NCI-H748 treated with DMSO at 0.1 percent for 48 hours (cell line): ENCODE results near the gene PSMB2.

Source experiments
- DNase-seq: peaks from one replicate; lab custom pipeline; 2025; lab: John Stamatoyannopoulos, UW

The PSMB2 gene

DNA sequence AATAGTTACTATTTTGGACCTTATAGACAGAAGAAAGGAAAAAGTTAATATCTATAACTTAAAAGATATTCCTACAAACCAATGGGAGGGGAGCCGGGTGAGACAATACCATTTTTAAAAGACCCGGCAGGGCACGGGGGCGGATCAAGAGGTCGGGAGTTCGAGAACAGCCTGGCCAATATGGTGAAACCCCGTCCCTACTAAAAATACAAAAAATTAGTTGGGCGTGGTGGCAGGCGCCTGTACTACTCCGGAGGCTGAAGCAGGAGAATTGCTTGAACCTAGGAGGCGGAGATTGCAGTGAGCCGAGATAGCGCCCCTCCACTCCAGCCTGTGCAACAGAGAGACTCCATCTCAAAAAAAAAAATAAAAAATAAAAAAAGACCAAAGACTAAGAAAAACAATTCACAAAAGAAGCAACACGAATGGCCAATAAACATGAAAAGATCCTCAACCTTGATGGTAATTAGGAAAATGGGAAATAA, 1.2 kb upstream of the PSMB2 start:
- DNase-seq: no peak

DNA sequence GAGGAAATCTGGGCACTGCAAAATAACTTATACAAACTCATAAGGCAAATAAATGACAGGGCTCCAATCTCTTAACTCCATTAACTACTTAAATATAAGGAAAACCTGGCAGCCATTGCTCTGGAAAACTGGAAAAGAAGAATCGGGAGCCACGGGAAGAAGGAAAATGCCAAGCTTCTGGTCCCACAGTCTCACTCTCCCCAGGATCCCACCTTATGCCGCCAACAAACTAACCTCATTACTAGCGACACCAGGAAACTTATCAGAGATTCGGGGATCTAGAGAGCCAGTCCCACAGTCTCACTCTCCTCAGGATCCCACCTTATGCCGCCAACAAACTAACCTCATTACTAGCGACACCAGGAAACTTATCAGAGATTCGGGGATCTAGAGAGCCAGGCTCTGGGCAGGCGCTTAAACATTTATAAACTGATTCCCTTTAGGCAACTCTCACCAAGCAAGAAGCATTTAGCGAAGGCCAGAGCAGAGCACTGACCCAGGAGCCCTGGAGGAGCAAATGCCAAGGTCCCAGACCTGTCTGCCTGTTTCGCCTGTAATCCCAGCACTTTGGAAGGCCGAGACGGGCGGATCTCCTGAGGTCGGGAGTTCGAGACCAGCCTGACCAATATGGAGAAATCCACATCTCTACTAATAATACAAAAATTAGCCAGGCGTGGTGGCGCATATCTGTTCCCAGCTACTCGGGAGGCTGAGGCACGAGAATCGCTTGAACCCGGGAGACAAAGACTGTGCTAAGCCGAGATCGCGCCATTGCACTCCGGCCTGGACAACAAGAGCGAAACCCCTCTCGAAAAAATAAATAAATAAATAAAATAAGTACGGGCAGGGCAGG, 720 bp downstream of the PSMB2 start:
- no peak for DNase-seq

DNA sequence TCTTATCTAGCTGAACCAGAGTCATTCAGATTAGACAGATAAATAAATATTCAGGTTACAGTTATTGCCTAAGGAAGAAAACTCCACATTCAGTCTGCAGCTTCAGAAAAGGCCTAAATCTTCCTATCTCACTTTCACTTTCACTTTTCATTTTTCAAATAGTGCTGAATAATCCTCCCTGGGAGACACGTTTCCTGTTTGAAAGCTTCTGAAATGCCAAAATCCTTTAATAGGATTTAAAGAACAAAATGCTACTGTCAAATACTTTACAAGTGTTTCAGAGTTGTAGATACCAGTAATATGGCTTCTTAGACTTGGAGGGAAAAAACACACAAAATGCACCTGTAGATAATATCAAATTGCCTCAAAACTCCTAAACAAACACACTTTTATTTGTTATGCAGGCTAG, 3.9 kb downstream of the PSMB2 start:
- DNase-seq: no peak

DNA sequence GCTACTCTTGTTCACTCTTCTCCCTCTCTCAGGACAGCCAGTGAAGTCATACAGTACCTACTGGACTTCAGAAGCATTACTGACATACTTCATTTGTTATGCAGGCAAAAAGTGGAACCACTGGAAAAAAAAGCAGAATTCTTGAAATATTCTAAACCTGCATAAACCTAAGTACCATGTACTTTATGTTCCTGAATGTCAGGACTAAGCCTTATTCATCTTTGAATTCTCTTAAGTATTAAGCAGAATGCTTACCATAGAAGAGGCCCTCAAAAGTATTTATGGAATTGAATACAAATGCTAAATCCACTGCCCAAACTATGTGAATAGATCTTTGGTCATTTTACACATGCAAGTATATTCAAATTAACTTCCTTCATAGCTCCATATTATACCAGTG, 7.8 kb downstream of the PSMB2 start:
- no peak for DNase-seq

DNA sequence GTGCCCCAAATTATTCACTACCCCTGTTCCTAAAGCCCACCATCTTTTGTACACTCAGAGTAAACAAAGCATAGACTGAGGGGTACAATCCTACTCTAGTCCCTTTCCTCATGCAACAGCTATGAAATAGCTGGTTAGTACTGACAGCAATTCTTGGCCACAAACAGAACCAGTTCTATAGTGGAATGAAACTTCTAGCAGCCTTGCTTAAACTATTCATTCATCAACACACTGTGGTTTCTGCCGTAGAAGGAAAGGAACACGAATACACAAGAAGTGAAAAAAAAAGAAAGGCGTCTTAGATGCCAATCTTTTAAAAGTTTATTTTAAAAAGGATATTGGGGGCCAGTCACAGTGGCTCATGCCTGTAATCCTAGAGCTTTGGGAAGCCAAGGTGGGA, 9.9 kb downstream of the PSMB2 start:
- DNase-seq: no peak

DNA sequence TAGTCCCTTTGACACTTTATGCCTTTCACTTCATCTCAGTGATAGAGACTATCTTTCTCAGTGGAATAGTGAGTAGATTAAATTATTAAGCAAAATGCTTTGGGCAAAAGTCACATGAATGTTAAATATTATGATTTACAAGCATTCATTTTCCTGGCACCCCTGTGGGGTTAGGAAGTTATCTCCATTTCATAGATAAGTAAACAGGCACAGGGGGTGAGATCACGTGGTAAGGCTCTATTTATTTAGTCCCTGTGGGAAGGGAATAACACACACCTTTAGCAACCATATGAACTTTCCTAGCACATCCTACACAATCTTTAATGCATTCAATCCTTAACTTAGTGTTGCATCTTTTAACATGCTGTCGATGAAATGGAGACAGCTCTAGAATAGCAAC, 12.3 kb downstream of the PSMB2 start:
- no peak for DNase-seq

DNA sequence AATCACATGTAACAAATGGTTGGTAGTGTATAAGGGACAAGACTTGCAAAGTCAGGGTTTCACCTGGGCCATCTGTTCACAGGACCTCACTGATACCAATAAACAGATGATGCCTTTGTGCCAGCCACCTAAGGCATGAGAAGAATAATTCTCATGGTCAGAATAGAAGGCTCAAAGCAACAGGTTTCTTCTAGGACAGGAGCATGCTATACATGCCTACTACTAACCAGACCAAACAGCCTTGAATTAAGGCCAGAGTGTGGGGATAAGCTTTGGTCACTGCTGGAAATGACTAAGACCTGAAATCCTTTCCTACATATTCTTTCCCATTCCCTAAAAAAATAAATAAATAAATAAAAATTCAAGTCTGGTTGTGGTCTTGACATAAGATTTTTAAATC, 17.5 kb downstream of the PSMB2 start:
- no peak for DNase-seq

DNA sequence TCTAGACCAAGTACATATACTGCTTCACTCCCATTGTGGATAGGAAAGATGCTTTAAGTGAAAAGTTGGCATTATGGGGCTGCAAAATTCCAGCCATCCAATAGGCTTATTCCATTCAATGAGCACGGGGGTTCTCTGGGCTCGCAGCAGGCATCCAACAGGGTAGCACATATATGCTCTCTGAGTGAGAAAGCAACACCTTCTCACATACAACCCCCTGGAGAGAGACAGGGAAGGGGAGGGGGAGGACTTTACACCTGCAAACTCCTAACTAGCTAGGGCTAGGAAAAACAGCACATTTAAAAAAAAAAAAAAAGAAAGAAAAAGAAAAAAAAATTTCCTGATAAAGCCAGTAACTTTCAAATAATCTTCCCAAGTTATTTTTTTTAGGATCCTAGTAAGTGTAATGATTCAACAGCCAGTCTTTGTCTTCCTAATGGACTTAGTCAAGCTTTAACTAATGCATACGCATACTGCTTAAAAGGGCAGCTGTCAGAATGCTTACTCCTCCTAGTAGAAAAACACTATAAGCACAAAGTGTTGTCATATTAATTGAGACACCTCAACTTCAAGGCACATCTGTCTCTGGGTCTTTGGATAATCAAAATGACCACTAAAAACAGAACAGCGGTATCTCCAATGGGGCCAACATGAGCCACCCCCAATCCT, 18.7 kb downstream of the PSMB2 start:
- no peak for DNase-seq

DNA sequence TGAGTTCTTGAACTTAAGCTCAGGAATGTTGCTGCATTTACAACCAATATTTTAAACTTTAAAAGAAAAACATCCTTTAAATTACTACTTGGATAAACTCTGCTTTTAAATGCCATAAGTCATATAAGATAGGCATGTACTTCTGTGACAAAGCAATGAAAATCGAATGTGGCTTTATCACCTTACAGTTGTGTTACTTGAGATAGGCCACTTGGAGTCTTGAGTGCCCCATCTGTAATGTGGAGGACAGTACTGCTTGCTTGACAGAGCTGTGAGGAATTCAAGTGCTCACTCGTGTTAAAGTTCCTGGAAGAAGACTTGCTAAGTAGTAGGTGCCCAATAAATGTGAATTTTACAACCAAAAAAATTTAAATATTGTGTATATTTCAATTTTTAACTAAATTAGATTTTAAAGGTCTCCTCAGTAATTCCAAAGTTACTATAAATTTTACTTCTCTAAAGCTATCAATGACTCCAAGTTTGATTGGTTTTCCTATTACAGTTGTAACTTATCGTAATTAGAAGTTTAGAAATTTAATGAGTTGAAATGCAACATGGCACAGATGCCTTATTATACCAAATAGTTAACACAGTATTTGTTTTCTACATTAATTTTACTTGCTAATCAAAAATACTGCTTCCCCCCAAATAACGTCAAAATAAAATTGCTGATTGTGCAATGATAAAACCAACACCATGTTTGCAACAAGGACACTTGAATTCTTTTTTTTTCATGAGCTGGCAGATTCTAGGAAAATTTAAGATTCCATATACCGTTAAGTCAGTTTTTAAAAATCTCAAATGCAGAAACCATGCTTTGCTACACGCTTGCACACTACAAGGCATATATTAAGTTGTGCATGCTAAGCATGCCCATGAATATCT, 21.8 kb downstream of the PSMB2 start:
- no peak for DNase-seq

DNA sequence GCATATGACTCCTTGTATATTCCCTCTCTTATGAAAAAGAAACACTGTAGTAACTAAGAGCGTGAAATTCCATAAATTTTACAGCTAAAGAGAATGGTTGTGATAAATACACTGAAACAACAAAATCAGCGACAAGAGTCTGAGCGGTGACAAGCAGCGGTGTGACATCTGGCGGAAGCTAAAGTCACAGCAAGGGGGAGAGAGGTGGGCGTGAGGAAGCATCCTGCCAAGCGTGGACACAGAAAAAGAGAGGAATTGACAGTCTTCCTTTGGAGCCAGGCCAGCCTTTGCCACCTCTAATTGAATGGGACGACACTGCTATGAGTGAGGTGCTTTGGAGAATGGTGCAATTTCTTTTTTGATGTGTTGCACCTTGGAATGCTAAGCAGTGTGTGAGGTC, 25.9 kb downstream of the PSMB2 start:
- no peak for DNase-seq

DNA sequence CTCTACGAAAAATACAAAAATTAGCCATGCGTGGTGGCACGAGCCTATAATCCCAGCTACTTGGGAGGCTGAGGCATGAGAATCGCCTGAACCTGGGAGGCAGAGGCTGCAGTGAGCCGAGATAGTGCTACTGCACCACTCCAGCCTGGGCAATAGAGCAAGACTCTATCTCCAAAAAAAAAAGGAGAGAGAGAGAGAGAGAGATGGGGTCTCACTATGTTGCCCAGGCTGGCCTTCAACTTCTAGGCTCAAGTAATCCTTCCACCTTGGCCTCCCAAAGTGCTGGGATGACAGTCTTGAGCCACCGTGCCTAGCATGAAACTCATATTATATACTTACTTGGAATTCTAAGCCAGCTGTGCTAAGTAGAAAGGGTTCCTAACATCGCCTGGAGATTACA, 29.7 kb downstream of the PSMB2 start:
- no peak for DNase-seq

DNA sequence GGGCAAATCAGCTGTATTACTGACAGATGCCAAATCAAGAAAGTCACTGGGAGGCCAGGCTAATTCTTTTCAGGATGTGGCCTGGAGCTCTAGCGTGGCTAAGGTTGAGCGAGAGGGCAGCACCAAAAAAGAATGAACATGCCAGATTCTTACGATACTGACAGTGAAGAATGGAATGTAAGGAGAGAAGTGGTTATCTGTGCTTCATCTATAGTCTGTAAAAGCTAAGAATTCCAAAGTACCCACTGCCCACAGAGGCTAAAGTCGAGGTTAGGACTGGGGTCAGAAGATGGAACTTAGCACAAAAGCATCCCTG, 35.5 kb downstream of the PSMB2 start:
- no peak for DNase-seq

DNA sequence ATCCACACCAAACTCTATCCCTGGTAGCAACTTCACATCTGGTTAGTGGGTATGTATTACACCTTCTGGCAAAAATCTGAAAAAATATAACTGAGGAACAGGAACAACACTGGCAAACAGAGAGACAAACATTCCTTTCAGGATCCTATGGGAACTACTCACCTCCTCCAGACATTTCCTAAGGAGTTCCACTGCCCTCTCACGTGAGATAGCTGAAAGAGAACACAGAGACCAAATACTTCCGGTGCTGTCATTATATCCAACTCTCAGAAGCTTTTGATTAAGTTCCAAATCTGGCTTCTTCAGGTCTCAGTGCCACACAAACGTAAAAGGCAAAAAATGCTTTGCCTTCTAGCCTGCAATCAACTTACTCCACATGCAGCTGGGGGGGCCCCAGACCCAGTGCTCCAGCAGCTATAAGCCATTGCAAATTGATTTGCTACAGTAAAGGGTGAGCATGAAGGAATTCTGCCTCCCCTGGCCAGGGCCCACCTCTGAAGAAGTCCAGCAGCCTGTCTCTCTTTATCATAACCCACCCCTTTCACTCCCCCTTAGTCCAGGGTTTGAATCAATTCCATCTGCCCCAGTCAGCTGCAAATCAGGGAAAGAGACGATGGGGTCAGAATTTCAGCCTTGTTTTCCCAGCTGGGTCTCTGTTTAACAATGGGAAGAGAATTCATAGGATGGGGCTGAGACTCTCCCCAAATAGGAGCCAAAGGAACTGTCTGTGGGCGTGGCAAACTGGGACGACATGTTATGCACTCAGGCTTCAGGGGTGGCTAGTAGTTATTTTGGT, 36.1 kb downstream of the PSMB2 start:
- DNase-seq: no peak

DNA sequence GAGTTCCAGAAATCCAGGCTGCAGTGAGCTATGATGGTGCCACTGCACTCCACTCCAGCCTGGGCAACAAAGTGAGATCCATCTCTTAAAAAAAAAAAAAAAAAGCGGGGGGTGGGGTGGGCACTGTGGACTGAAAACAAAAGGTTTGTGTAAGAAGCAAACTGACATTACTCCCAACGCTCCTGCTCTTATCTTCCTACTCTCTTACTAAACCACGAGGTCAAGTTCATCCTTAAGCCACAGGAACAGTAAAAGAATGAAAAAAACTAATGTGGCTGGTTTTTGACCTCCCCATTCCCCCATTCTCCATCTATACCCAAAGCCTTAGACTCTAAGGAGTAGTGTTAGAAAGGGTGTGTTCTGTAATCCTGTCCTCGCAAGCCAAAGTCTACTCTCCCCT, 37.4 kb downstream of the PSMB2 start:
- DNase-seq: no peak

DNA sequence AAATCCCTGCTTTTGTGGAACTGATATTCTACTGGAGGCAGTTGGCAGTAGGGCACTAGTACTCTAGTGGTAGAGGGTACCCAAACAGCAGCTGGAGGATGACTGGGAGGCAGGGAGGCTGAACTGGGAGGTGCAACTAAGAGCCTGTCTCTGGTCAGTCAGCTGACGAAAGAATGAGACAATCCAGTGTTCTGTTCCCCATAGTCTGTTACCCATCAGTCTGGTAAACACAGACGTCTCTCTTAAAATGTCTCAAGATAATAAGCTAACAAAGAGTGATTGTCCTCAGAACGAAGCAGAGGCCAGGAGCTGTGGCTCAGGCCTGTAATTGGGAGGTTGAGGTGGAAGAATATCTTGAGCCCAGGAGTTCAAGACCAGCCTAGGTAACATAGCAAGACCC, 37.9 kb downstream of the PSMB2 start:
- no peak for DNase-seq

DNA sequence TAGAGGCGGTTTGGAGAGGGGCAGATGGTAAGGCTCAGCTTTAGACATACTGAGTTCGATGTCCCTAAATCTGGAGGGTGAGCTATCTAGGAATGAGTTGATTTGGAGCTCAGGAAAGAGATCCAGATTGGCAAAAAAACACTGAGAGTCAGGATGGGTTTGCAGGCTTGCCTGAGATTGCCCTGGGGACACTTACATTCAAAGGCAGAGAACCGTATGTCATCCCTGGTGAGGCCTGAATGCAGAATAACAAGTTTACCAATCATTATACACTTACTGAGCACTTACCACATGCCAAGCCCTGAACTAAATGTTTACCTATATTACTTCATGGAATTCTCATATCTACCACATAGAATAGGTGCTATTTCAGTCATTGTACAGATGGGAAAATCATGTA, 40.7 kb downstream of the PSMB2 start:
- DNase-seq: no peak

DNA sequence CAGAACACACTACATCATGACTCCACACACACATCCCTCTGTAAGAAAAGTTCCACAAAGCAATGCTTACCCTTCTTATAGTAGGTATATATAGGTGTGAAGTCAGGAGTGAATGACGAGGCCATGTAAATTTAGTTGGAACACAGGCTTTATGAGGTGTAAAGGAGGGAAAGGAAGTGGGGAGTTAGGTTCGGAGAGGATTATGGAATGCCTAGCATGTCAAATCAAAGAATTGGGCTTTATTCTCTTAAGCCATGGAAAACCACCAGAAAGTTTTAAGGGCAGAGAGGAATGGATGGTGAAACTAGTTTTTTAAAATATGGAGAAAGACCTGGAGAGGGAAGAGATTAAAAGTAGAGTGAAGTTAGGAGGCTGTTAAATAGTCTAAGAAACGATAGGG, 41.9 kb downstream of the PSMB2 start:
- DNase-seq: no peak

DNA sequence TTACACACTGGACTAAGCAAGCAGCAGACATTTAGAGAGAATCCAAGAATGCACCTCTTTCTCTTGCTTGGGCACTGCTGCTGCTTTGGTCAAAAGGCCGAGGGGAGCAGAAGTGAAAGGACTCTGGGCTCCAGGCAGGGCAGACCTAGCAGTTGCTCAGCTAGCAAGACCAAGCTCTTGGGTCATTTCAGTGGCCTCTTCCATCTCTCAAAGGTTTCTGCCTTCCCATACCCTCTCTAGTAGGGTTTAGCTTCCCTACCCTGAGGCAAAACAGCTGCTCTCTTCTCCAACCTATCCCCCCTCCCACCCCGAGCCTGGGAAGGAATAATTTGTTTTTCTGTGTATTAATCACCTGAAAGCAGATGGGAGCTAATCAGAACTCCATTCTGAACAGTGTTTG, 42.4 kb downstream of the PSMB2 start:
- DNase-seq: no peak

DNA sequence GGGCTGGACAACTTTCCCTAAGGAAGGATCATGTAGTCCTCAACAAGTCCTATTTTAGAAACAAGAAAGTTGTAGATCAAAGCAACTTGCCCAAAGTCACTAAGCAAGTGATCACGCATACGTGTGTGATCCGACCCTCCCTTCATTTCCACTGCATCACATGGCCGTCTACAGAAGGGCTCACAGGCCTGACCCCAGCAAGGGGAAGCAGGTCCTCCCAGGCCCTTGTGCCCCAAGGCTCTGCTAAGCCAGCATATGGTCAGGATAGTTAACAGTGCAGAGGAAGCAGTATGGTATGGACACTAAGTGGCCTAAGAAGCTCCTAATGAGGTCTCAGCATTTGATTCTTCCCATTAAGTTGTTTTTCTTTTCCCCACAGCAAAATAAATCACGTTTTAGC, 43.5 kb downstream of the PSMB2 start:
- DNase-seq: no peak

DNA sequence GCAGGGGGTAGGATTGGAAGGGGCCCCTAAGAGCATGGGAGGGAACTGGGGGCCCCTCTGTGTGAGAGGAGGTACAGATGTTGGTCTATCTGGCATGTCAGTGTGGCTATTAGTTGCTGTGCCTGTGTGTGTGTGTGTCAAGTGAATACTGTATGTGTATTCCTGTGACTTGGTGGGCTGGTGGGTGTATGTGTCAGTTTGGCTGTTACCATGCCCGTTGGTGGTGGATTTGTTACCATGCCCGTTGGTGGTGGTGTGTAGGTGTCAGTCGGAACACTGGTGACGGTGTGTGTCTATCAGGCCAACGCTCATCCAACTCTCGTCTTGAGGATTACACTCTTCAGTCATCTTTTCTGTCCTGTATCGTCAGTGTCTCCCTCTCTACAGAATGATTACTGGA, 45.6 kb downstream of the PSMB2 start:
- no peak for DNase-seq

DNA sequence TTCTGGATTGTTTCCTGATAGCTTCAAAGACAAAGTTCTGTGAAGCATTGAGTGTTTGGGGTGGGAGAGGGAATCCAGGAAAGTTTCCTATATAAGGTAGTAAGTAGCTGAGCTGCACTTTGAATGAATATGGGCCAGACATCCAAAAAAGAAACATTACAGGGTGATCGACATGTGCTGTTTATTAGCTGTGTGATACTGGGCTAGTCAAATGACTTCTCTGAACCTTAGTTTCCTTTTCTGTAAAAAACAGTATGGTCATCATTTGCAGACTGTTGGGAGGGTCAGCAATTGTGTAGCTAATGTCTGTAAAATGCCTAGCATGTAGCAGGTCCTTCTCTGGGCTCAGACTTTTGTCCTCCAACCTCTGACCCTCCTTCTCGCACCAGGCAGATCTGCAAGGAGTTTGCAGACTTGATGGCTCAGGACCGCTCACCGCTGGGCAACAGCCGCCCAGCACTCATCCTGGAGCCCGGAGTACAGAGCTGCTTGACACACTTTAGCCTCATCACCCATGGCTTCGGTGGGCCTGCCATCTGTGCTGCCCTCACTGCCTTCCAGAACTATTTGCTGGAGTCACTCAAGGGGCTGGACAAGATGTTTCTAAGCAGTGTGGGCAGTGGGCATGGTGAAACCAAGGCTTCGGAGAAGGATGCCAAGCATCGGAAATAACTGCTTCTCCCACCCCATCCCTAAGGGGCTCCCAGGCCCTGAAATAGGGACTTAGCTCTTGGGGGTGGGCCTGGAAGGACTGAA, 47.1 kb downstream of the PSMB2 start:
- no peak for DNase-seq
